Adrenal gland (tissue), 5 donors: Measurements from ENCODE around the gene KCNMB2.

Experiments
- POLR2A ChIP-seq, 2 donors: fragments of 450-650 bp; IDR thresholded peaks; one replicate each; pipeline ENCODE4 v1.6.1; 2017; ENCODE audit warnings: antibody characterized with exemption in 2 of 2, mild to moderate bottlenecking in 2 of 2, moderate library complexity in 1 of 2
- TF ChIP-seq, protein P1 (sequence below), 6 experiments: fragments of 450-650 bp in 4 of 6; fragments of 200-600 bp in 2 of 6; sonication (generic) in 1 of 6; IDR thresholded peaks; 1 replicate in 5 of 6; 2 replicates in 1 of 6; pipeline versions ENCODE4 v1.5.1 to v1.8.0; 2016 to 2021; ENCODE audit warnings: antibody characterized with exemption in 6 of 6, mild to moderate bottlenecking in 2 of 6, moderate library complexity in 1 of 6
- donor health status: DM: no; HTN: no; CAD: no.

- TF ChIP-seq, protein P1, sequence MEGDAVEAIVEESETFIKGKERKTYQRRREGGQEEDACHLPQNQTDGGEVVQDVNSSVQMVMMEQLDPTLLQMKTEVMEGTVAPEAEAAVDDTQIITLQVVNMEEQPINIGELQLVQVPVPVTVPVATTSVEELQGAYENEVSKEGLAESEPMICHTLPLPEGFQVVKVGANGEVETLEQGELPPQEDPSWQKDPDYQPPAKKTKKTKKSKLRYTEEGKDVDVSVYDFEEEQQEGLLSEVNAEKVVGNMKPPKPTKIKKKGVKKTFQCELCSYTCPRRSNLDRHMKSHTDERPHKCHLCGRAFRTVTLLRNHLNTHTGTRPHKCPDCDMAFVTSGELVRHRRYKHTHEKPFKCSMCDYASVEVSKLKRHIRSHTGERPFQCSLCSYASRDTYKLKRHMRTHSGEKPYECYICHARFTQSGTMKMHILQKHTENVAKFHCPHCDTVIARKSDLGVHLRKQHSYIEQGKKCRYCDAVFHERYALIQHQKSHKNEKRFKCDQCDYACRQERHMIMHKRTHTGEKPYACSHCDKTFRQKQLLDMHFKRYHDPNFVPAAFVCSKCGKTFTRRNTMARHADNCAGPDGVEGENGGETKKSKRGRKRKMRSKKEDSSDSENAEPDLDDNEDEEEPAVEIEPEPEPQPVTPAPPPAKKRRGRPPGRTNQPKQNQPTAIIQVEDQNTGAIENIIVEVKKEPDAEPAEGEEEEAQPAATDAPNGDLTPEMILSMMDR (IDR thresholded peaks at IDR 0.05), result no peak
- TF ChIP-seq POLR2A (IDR thresholded peaks at IDR 0.05), result no peak
Measured at GRCh38 chr3:178699810-178700209, 163.6 kb downstream of the KCNMB2 start.
